HG03135 (cell line): ENCODE data around the gene ETV5.

Source experiments
- ATAC-seq: cut with Tn5 transposase; IDR thresholded peaks from one replicate; pipeline ENCODE4 v1.9.1; 2021; ENCODE audit warnings: mild to moderate bottlenecking, moderate library complexity; ENCODE audit not compliant: unreplicated experiment

The ETV5 gene

GRCh38 chr3:186097317-186097662 lies 11.6 kb downstream of the ETV5 start:
- ATAC-seq: no peak

GRCh38 chr3:186096290-186096689 lies 12.6 kb downstream of the ETV5 start:
- ATAC-seq: no peak

DNA sequence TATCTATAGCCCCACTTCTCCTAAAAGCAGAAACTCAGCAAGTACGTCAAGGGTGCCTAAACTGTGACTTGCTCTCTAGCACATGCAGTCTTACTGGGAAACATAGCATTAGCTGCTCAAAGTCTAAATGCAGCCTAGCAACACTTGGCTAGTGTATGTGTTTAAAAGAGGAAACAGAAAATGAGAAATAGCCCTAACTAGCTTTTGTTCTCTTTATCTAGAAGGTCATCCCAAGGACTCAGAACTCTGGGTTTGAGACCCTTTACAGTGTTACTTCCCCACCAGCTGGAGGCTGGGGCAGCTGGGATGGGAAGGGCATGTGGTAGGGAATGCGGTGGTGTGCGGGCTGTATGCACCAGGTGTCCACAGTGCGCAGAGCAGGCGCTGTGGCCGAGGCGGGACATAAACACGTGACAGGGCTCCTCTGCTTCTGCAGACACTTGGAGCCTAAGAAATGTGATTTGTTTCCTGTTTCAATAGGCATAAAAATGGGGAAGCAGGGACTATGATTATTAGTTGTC lies 13.3 kb downstream of the ETV5 start:
- ATAC-seq: no peak

- ATAC-seq: no peak
Measured at GRCh38 chr3:186094696-186095425, 14.0 kb downstream of the ETV5 start.

GRCh38 chr3:186094271-186094670 lies 14.6 kb downstream of the ETV5 start:
- no peak for ATAC-seq

- ATAC-seq: no peak
Measured at GRCh38 chr3:186093271-186093900, 15.5 kb downstream of the ETV5 start.

- ATAC-seq: no peak
Measured at GRCh38 chr3:186092360-186093070, 16.4 kb downstream of the ETV5 start.

DNA sequence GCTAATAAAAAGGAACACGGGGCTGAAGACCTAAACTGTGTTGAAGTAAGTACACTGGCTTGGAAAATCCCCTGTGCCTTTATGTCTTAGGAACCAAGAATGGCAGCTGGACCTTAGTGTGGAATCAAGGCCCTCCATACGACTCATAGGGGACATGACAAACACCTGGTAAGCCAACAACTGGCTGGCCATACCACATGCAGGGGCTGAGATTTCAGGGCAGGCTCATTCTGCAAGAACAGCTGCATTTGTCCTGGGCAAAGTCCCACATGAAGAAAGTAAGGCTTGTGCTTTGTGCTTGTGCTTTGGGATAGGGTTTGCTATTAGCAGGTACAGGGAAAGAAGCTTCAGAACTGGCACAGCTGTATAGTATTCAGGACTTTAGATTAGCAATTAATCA lies 18.0 kb downstream of the ETV5 start:
- no peak for ATAC-seq

DNA sequence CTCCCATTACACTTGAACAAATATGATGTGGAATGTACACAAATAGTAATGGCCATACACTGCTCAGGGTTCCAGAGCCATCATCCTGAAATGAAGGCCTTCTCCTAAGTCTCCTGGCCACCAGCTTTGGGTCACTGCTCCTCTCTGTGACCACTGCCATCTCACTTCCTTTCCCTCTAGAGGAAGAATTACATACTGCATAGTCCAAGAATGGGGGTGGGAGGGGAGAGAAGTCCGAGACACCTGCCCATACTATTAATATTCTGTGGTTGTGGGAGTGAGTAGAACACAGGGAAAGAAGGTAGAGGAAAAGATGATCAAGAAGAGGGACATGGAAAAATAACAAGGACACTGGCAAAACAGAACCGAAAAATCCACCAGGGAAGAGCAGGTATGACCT lies 20.6 kb downstream of the ETV5 start:
- no peak for ATAC-seq

DNA sequence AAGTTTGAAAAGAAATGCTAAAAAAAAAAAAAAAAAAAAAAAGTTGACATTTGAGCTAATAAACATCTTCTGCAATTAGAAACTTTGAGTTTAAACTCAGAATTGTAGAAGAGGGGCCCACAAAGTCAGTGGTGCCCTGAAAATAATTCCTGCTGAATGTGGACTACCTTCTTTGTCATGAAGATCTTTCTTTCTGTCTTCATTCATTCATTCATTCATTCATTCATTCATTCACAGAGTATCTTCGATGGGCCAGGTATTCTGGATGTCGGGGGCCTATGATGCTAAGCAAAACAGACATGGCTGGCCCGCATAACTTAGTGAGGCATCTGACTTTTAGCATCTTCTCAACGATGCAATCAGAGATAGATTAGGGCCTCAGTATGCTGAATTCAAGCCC lies 24.6 kb downstream of the ETV5 start:
- ATAC-seq: no peak

GRCh38 chr3:186083746-186084145 lies 25.1 kb downstream of the ETV5 start:
- no peak for ATAC-seq

GRCh38 chr3:186082150-186082549 lies 26.7 kb downstream of the ETV5 start:
- ATAC-seq: no peak

DNA sequence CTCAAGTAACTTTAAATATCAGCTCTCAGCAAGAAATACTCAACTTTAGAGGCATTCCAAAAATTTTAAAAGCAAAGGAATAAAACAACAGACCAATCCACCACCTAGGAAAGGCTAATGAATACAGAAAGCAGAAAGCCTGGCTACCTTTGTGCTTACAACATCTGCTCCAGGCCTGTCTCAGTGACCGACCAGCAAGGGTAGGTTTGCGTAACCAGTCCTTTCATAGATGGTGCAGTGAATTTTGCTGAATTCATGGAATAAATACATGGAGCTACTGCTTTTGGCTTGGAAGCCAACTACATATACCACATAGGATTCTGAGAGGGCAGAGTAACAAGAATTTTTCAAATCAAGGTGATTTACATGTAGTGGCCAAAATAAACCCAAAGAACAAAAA lies 27.2 kb downstream of the ETV5 start:
- ATAC-seq: no peak

DNA sequence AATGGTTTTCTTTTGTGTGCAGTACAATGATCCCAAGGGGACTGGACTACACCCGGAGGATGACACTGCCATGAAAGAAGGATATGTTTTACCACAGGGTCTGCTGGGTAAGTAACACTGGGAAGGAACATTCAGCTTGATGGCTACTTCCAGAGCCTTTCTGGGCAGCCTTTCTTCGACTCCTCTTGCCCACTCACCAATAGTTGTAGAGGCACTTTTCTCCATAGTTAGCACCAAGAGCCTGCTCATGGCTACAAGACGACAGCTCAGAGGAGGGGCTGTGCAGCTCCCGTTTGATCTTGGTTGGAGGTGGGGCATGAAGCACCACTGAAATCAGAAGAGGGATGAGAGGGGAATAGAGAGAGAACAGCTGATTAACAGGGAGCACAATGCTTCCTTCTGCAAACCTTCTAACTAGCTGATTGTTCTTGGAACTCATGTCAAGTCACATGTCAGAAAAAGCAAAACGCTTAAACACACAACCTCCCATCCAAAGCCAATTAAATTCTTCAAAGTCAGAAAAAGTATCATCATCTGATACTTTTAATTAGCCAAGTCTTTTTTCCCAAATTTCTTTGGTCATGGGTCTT lies 27.9 kb downstream of the ETV5 start:
- no peak for ATAC-seq

DNA sequence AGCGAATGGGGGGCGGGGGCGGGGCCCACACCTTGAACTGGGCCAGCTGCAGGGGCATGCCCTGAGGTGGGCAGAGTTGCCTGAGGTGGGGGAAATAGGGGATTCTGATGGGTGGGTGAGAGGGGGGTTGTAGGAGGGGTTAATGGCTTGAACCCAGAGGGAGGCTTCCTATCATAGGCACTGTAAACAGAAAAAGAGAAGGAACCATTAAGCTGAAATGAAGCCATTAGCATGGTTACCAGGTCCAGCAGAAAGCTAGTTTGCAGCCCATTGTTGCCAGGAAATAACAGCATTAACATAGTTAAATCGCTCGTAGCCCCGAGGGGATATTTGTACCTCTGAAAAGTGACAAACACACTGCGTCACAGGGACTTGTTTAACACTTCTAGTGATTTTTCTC lies 29.0 kb downstream of the ETV5 start:
- no peak for ATAC-seq

- ATAC-seq: no peak
Measured at GRCh38 chr3:186077466-186077865, 31.4 kb downstream of the ETV5 start.

DNA sequence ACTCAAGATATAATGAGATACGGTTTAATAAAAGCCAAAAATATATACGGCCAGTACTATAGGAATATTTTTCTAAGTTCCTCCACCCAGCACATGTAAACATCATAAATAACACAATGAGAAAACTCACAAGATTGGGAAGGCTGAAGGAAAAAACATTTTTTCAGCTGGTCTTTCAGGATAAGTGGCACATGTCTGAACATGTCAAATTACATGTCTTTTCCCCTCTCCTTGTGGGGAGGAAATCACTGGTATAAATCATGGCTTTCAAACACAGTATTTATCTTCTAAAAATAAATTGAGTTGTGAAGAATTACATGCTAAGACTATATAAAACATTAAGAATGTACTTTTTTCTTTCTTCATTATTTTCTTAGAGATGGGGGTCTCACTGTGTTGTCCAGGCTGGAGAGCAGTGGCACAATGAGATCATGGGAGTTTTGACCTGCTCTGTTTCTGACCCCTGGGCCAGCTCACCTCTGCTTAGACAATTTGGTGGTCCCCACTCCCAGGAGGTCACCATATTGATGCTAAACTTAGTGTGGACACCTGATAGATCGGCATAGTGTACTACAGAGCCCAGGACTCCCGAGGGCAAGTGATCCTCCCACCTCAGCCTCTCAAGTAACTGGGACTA lies 32.8 kb downstream of the ETV5 start:
- ATAC-seq: no peak

DNA sequence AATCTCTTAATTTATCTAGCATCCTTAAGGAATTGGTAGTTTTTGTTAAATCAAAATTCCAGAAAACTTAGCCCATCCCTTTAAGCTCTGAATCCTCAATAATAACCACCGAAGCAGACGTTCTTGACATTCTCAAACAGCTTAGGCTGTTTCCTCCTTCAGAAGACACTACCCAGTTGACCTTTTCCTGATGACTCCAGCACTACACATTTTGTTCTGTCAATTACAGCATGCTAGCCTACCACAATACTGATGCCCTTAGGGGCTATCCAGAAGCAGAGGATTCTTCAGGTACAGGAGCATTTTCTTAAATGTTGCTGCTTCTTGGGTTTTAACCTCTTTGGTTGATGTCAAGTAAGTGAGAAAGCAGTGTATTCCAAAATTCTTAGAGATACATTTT lies 33.4 kb downstream of the ETV5 start:
- no peak for ATAC-seq

- no peak for ATAC-seq
Measured at GRCh38 chr3:186073641-186074040, 35.2 kb downstream of the ETV5 start.

- no peak for ATAC-seq
Measured at GRCh38 chr3:186070996-186071395, 37.9 kb downstream of the ETV5 start.

GRCh38 chr3:186070550-186070949 lies 38.3 kb downstream of the ETV5 start:
- no peak for ATAC-seq
